C4-2B (cell line): ENCODE results near the gene LRRFIP1.
"Not testable (repeated sequence)": the region's sequence is repeated elsewhere in the genome, so short reads cannot be mapped to it uniquely, and the experiment has no call there.

Experiments
- H3K27ac ChIP-seq: fragments of 450-650 bp; 2 replicates; pipeline ENCODE4 v1.5.1; 2017
- CTCF ChIP-seq: fragments of 450-650 bp; conservative IDR thresholded peaks from 2 replicates; pipeline ENCODE4 v1.5.1; 2017; ENCODE audit warnings: mild to moderate bottlenecking
- ZFX ChIP-seq: fragments of 450-650 bp; IDR thresholded peaks from 2 replicates; pipeline ENCODE4 v1.6.1; 2017

LRRFIP1 gene

DNA sequence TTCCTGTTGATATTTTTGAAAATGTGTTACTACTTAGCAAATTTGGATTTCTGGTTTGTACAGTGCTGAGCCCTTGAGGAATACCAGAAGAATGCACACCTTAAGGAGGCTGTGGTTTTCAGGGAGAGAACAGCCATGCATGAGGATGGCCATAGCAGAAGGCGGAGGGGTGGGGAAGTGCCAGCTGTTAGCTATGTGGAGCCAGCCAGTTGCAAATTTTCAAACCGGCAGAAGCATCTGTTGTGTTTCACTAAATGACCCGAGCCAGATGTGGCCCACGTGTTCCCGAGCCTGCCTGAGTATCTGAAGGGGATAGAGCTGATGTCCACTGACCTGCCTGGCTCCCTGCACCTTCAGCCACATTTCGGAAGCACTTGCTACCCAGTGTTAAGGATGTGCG lies 154.8 kb downstream of the LRRFIP1 start:
- TF ChIP-seq CTCF (no peak), ZFX (no peak)
- no peak overlapping the region for H3K27ac ChIP-seq

DNA sequence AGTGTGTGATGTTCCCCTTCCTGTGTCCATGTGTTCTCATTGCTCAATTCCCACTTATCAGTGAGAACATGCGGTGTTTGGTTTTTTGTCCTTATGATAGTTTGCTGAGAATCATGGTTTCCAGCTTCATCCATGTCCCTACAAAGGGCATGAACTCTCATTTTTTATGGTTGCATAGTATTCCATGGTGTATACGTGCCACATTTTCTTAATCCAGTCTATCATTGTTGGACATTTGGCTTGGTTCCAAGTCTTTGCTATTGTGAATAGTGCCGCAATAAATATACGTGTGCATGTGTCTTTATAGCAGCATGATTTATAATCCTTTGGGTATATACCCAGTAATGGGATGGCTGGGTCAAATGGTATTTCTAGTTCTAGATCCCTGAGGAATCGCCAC lies 156.3 kb downstream of the LRRFIP1 start:
- not testable (repeated sequence) for H3K27ac ChIP-seq

- TF ChIP-seq CTCF (no peak), ZFX (no peak)
- H3K27ac ChIP-seq, result no peak overlapping the region
These were observed 159.5 kb downstream of the LRRFIP1 start for GRCh38 chr2:237786936-237787335.

- no peak for TF ChIP-seq CTCF
- TF ChIP-seq ZFX, result no peak
These were observed 163.0 kb downstream of the LRRFIP1 start for GRCh38 chr2:237790353-237790752.

DNA sequence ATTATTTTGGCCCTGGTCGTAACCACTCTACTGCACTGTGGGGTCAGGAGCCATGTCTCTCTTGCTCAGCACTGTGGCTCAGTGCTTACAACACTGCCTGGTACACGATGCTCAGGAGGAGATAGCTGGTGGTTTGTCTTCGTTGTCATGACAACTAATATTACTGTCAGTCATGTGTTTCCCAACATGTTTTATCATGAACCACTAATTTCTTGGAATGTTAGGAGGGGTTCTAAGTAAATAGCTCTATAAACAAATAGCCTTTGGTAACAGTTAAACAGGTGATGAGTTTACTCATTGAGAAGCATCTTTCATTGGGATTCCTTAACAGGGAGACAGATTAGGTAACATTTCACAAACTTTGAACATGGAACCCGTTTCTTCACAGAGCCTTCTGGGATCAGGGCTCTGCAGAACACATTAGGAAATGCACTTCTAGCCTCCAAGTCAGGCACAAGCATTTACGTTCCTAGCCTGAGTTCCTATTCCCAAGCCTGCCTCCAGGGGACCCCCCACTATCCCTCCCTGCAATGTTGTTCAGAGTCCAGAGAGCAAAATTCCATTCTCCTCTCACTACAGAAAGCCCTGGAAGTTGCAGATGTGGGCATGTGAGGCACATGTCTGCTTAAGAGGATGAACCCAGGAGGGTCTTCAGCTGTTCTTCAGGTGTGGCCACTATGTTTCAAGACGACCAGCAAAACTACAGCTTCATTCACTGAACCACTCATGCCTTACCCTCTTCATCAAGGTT lies 164.8 kb downstream of the LRRFIP1 start:
- TF ChIP-seq ZFX, result no peak
- no peak for TF ChIP-seq CTCF
- H3K27ac ChIP-seq, result no peak overlapping the region

More at GRCh38 chr2:237790353-237790752, 163.0 kb downstream of the LRRFIP1 start:
- no peak overlapping the region for H3K27ac ChIP-seq

DNA sequence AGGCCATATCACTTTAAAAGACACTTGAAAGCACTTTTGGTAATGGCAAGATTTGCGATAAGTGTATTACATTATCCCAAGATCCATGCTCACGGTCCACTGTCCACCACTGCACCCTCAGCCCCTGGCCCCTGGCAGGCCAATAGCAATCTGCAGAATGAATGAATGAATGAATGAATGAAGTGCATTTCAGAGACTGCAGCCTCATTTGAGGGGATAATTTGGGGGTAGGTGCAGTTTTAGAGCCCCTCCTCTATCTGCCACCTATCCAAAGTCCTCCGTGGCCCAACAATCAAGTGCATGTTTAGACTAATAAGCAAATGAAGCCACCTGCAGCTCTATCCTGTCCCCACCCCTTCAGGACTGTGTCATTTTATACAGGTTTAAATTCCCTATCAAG lies 169.9 kb downstream of the LRRFIP1 start:
- no peak overlapping the region for H3K27ac ChIP-seq
- no peak for TF ChIP-seq CTCF
- no peak for TF ChIP-seq ZFX

DNA sequence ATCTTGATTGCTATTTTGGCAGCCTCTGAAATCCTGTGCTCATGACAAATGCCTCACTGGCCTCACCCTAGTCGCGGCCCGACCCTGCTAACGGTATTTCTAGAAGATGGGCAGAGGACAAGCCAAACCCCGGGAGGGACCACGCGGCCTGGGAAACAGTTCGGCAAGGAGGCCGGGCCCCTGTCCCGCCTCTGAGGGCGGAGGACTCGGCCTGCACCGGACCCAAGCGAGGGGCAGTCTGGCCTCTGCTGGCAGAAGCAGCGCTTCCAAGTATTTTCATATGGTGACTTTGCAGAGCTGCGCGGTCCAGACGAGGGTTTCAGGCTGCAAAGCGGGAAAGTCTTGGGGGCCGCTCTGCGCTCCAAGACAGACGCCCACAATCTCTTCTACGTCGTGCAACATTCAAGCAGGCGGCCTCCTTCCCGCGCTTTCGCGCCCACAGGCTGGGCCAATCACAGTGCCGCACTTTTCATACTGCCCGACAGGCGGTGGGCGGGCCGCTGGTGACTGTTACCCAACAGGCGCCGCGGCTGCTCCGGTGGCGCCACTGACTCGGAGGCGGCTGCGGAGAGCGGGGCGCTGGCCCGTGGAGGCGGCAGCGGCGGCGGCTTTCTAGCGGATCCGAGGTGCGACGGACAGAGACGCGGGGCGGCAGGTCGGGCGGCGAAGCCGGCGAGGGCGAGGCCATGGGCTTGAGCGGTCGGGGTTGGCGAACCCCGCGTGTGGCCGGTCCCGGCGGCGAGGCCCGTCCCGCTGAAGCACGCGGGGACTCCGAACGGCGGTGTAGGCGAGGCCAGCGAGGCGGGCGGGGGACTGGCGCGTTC lies 171.1 kb downstream of the LRRFIP1 start, which contains the start of gene RBM44:
TSS of gene RBM44 (plus strand) at position 544 of the 824 bp plus-strand sequence. CDS start 14,831 bp downstream, outside the sequence.
- H3K27ac ChIP-seq, result no peak within 1 kb of the TSS
- no peak for TF ChIP-seq ZFX

DNA sequence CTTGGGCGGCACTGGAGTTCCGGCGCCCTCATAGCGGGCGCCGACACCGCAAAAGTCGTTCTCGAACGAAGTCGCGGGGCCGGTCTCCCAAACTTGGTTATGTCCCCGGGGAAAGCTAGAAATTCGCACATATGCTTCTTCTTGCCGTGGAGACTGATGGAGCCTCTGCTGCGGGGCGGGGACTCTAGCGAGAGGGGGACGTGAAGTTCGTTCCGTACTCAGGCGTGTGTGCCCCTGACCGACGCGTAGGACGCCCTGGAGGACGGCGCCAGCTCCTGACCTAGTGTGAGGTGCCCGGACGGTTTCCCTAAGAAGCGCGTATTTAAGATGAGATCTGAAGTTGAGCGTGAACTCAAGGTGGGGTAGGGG lies 171.7 kb downstream of the LRRFIP1 start:
- H3K27ac ChIP-seq, result no peak overlapping the region
- no peak for TF ChIP-seq CTCF
- no peak for TF ChIP-seq ZFX
